ENCODE measurements around the gene TIMM13. TPM values are rescaled to one million over a fixed set of nuclear protein-coding genes. Genes with fewer than 3 reads are reported as not detected.
"Not testable (repeated sequence)": the region's sequence is repeated elsewhere in the genome, so short reads cannot be mapped to it uniquely, and the experiment has no call there.

TIMM13 gene
- total and polyA plus RNA-seq, 10 donors = 21.1 to 87.5 (median 44.6) TPM

DNA sequence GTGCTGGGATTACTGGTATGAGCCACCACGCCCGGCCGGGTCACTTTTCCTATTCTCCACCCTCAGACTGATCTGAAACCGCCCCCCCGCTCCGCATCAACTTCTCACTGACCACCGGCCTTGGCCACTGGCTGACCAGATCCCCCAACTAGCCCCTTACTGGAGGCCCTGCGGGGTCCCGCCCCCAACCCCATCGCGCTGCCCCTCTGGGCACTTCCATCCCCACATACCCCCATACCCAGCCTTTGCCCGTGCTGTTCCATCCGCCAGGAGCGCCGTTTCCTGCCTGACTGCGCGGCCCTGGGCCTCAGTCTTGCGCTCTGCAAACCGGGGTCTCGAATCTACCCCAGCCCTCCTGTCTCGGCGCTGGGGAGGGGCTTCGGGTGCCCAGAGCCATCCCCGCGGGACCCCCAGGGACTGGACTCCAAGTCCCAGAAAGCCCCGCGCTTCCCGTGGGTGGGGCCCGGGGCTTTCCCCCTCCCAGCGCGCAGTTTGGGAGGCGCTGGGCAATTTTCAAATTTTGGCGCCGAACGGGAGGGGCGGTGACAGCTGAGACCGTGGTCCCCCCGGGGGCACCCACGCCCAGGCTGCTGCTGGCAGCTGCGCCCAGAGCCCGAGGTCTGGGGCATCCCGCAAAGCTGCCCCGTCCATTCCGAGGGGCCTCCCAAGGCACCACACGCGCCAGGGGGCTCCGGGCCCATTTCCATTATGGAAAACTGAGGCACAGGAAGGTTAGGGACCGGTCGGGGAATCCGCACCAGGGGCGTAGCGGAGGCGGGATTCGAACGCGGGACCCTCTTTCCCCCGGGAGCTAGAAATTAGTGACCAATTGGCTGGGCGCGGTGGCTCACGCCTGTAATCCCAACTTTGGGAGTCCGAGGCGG, 34.6 kb upstream of the TIMM13 start:
- Histone ChIP-seq H3K27me3 (replicated peaks in 1 of 7) (peaks cover 0 to 17% (median 0%) of the 10 kb centered on the region in 7 donors), H3K4me1 (peaks cover 10 to 34% (median 22%) of the 10 kb centered on the region in 6 donors), H3K9me3 (no peaks in the 10 kb centered on the region), H3K36me3 (no peaks in the 10 kb centered on the region), H3K4me3 (peak overlapping the region; percentile 19 to 84 (median 58)), H3K27ac (peak overlapping the region in 4 of 8 donors; percentile 21 to 51 (median 32))
- WGBS, 5 donors = 3 to 6% (median 3%) methylated on average over 43 to 62 of the region's 62 CpGs
- DNase-seq = peak; percentile 85
- intact Hi-C loops (cut with DNase I; ENCODE audit: low total_unique reads) = no loop called here
- TF ChIP-seq, protein P1, sequence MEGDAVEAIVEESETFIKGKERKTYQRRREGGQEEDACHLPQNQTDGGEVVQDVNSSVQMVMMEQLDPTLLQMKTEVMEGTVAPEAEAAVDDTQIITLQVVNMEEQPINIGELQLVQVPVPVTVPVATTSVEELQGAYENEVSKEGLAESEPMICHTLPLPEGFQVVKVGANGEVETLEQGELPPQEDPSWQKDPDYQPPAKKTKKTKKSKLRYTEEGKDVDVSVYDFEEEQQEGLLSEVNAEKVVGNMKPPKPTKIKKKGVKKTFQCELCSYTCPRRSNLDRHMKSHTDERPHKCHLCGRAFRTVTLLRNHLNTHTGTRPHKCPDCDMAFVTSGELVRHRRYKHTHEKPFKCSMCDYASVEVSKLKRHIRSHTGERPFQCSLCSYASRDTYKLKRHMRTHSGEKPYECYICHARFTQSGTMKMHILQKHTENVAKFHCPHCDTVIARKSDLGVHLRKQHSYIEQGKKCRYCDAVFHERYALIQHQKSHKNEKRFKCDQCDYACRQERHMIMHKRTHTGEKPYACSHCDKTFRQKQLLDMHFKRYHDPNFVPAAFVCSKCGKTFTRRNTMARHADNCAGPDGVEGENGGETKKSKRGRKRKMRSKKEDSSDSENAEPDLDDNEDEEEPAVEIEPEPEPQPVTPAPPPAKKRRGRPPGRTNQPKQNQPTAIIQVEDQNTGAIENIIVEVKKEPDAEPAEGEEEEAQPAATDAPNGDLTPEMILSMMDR (IDR thresholded peaks at IDR 0.05 in 8 of 11, conservative IDR thresholded peaks at IDR 0.05 in 3 of 11) = peak in 2 of 11 experiments; percentile 2 to 20
- TF ChIP-seq POLR2A (IDR thresholded peaks at IDR 0.05) (no peak), POLR2AphosphoS5 (IDR thresholded peaks at IDR 0.05) (peak in 2 of 3 donors; percentile 11 to 49)

DNA sequence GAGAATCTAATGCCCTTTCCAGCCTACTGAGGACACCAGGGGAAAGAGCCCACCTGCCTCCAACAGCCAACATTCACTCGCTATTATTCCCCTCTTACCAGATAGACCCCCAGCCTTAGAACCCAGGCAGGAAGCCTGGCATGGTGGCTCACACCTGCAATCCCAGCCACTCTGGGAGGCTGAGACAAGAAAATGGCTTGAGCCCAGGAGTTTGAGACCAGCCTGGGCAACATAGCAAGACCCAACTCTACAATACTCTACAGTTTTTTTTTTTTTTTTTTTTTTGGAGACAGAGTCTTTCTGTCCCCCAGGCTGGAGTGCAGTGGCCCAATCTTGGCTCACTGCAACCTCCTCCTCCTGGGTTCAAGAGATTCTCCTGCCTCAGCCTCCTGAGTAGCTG, 32.9 kb upstream of the TIMM13 start:
- WGBS, 5 donors = 67 to 100% (median 100%) methylated on average over 1 of the region's 1 CpG

DNA sequence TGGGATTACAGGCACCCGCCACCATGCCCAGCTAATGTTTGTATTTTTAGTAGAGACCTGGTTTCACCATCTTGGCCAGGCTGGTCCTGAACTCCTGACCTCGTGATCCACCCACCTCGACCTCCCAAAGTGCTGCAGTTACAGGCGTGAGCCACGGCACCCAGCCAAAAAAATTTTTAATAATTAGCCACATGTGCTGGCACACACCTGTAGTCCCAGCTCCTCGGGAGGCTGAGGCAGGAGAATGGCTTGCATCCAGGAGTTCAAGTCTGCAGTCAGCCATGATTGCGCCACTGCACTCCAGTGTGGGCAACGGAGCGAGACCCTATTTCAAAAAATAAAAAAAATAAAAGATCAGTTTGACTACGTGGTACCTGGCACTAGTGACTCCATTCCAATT, 31.4 kb upstream of the TIMM13 start:
- intact Hi-C loops (cut with DNase I; ENCODE audit: low total_unique reads); DNase-seq; H3K4me3 ChIP-seq; H3K27ac ChIP-seq; H3K36me3 ChIP-seq; H3K9me3 ChIP-seq: not testable (repeated sequence)
- H3K4me1 ChIP-seq = peaks cover 14 to 56% (median 40%) of the 10 kb centered on the region in 6 donors
- 81 to 96% (median 87%) methylated on average over 10 of the region's 10 CpGs for WGBS, 5 donors
- peaks cover 0 to 17% (median 0%) of the 10 kb centered on the region in 7 donors for H3K27me3 ChIP-seq (replicated peaks in 1 of 7)

More for the DNA sequence above, 32.9 kb upstream of the TIMM13 start:
- DNase-seq = no peak
- Histone ChIP-seq H3K9me3 (no peaks in the 10 kb centered on the region), H3K4me3 (no peak overlapping the region), H3K36me3 (no peaks in the 10 kb centered on the region), H3K4me1 (peaks cover 14 to 46% (median 33%) of the 10 kb centered on the region in 6 donors), H3K27ac (no peak overlapping the region), H3K27me3 (replicated peaks in 1 of 7) (peaks cover 0 to 17% (median 0%) of the 10 kb centered on the region in 7 donors)
- TF ChIP-seq POLR2A (IDR thresholded peaks at IDR 0.05) (no peak), POLR2AphosphoS5 (IDR thresholded peaks at IDR 0.05) (no peak)
- TF ChIP-seq, protein P1 (IDR thresholded peaks at IDR 0.05 in 8 of 11, conservative IDR thresholded peaks at IDR 0.05 in 3 of 11) = no peak
- intact Hi-C loops (cut with DNase I; ENCODE audit: low total_unique reads) = no loop called here

DNA sequence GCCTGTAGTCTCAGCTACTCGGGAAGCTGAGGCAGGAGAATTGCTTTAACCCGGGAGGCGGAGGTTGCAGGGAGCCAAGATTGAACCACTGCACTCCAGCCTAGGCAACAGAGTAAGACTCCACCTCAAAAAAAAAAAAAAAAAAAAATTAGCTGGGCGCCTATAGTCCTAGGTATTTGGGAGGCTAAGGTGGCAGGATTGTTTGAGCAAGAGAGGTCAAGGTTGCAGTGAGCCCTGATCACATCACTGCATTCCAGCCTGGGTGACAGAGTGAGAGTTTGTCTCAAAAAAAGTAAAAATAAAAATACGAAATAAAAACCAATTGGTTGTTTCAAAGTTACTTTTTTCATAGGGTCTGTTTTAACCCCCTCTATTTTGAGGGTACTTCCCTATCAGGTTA, 30.7 kb upstream of the TIMM13 start:
- no peaks in the 10 kb centered on the region for H3K9me3 ChIP-seq
- TF ChIP-seq POLR2AphosphoS5 (IDR thresholded peaks at IDR 0.05) (no peak), POLR2A (IDR thresholded peaks at IDR 0.05) (no peak)
- TF ChIP-seq, protein P1 (IDR thresholded peaks at IDR 0.05 in 8 of 11, conservative IDR thresholded peaks at IDR 0.05 in 3 of 11) = no peak
- no peak overlapping the region for H3K4me3 ChIP-seq
- intact Hi-C loops (cut with DNase I; ENCODE audit: low total_unique reads) = no loop called here
- no peak for DNase-seq
- 78 to 96% (median 95%) methylated on average over 5 of the region's 5 CpGs for WGBS, 5 donors
- peaks cover 14 to 61% (median 40%) of the 10 kb centered on the region in 6 donors for H3K4me1 ChIP-seq
- no peaks in the 10 kb centered on the region for H3K36me3 ChIP-seq
- H3K27me3 ChIP-seq (replicated peaks in 1 of 7) = peaks cover 0 to 17% (median 0%) of the 10 kb centered on the region in 7 donors
- H3K27ac ChIP-seq = no peak overlapping the region

All from spleen (tissue), 11 donors.